ENCODE data around the gene MRPL10.
A peak's percentile ranks its signal among the peaks of the same experiment; 100 is the strongest.

Gene MRPL10

DNA sequence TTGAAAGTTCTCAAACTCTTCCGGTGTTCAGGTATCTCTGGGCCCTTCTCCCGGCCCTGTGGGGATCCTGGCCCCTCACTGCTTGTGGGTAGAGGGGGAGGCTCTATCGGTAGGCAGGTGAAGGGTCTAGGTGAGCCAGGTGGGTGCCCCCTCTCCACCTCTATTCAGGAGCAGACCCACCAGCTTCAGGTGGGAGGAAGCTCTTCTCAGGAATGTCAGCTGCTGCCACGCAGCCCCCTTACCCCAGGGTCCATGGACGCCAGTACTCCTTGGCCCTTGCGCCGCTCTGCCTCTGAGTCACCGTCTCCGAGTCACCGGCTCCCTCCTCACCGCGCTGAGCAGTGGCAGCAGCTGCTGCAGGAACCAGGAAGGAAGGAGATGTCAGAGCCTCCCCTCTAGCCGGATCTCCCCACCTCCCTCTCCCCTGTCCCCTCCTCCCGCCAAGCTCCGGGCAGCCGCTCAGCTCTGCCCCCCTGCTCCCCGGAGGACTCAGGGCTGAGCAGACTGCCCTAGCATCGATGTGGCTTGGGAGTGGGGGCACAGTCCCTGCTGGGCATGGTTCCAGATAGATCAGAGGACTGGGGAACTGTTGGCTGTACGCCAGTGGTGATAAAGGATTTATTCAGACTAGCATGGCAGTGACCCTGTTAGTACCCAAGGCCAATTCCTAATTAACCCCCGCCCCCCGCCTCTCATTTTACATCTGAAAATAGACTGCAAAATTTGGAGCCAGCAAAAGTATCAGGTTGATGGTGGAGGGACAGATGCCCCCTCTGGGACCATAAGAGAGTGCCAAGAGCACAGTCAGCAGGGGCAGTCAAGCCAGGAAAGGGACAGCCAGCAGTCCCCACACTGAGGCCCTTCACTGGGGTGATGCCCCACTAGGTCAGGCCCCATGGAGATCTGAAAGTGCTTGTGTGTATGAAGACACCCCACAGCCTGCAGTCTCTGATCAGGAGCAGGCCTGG lies 9.6 kb downstream of the MRPL10 start, which contains the start of gene OSBPL7:
Gene OSBPL7 (minus strand): TSS at position 371 of the 968 bp plus-strand sequence. CDS start 1,516 bp downstream, outside the sequence.
- Histone ChIP-seq H3K9me3 (ENCODE audit: insufficient read depth, low read length, severe bottlenecking) (no peaks in the 10 kb centered on the region), H3K9ac (ENCODE audit: low read depth, low read length) (peak within 1 kb of the TSS; percentile 79), H3K36me3 (ENCODE audit: insufficient read depth, low read length) (peaks cover 53% of the 10 kb centered on the region), H3K4me2 (ENCODE audit: insufficient read depth, low read length) (peak within 1 kb of the TSS; percentile 99), H2AFZ (ENCODE audit: low read depth, low read length) (peak within 1 kb of the TSS; percentile 84), H3K4me1 (ENCODE audit: insufficient read depth, low read length) (peaks cover 24% of the 10 kb centered on the region), H3K27me3 (ENCODE audit: insufficient read depth, low read length, poor library complexity) (no peaks in the 10 kb centered on the region), H3K27ac (ENCODE audit: low read length) (peak within 1 kb of the TSS; percentile 78), H4K20me1 (ENCODE audit: insufficient read depth, low read length) (no peaks in the 10 kb centered on the region; the same call in 1 of the 2 replicates), H3K79me2 (ENCODE audit: insufficient read depth, low read length) (peaks cover 19% of the 10 kb centered on the region), H3K4me3 (ENCODE audit: low read depth in 1 of 2, low read length in 2 of 2) (peak within 1 kb of the TSS; percentile 85 to 88; a peak in 3 of 4 replicates)
- DNase-seq, result peak; percentile 90
- ATAC-seq (ENCODE audit: insufficient read depth, low read depth), result peak; percentile 99
- TF ChIP-seq, protein P1, sequence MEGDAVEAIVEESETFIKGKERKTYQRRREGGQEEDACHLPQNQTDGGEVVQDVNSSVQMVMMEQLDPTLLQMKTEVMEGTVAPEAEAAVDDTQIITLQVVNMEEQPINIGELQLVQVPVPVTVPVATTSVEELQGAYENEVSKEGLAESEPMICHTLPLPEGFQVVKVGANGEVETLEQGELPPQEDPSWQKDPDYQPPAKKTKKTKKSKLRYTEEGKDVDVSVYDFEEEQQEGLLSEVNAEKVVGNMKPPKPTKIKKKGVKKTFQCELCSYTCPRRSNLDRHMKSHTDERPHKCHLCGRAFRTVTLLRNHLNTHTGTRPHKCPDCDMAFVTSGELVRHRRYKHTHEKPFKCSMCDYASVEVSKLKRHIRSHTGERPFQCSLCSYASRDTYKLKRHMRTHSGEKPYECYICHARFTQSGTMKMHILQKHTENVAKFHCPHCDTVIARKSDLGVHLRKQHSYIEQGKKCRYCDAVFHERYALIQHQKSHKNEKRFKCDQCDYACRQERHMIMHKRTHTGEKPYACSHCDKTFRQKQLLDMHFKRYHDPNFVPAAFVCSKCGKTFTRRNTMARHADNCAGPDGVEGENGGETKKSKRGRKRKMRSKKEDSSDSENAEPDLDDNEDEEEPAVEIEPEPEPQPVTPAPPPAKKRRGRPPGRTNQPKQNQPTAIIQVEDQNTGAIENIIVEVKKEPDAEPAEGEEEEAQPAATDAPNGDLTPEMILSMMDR (IDR thresholded peaks at IDR 0.05; ENCODE audit: borderline replicate concordance, extremely low read depth, low read length, poor library complexity, severe bottlenecking), result peak; percentile 86
- no peak for TF ChIP-seq EZH2 (IDR thresholded peaks at IDR 0.05; ENCODE audit: borderline replicate concordance, low read depth, low read length, severe bottlenecking)

DNA sequence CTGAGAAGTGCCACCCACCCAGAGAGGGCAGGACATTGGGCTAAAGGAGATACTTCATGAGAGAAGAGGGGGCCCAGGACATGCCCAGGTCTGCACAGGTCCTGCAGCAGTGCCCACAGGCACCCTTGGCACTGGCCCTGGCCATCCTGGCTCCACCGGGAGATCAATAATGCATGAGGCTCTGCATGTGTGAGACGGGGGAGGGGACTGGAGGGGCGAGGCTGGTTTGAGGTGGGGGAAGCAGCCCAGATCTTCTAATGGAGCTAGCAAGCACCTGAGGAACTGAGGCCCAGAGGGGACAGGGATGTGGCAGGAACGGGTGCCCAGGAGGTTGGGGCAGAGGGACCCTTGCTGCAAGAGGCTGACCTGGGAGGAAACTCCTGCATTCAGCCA lies 10.3 kb downstream of the MRPL10 start:
- H3K36me3 ChIP-seq (ENCODE audit: insufficient read depth, low read length), result peaks cover 53% of the 10 kb centered on the region
- peak overlapping the region; percentile 99 for H3K4me2 ChIP-seq (ENCODE audit: insufficient read depth, low read length)
- no peaks in the 10 kb centered on the region for H3K27me3 ChIP-seq (ENCODE audit: insufficient read depth, low read length, poor library complexity)
- H3K4me1 ChIP-seq (ENCODE audit: insufficient read depth, low read length), result peaks cover 24% of the 10 kb centered on the region
- peak overlapping the region; percentile 84 for H2AFZ ChIP-seq (ENCODE audit: low read depth, low read length)
- peak overlapping the region; percentile 78 for H3K27ac ChIP-seq (ENCODE audit: low read length)
- DNase-seq (peak; percentile 15), ATAC-seq (ENCODE audit: insufficient read depth, low read depth) (no peak)
- H3K9me3 ChIP-seq (ENCODE audit: insufficient read depth, low read length, severe bottlenecking), result no peaks in the 10 kb centered on the region
- H3K9ac ChIP-seq (ENCODE audit: low read depth, low read length), result peak overlapping the region; percentile 79
- H3K4me3 ChIP-seq (ENCODE audit: low read depth in 1 of 2, low read length in 2 of 2), result peak overlapping the region; percentile 85 to 88; a peak in 3 of 4 replicates
- TF ChIP-seq EZH2 (IDR thresholded peaks at IDR 0.05; ENCODE audit: borderline replicate concordance, low read depth, low read length, severe bottlenecking), result no peak
- TF ChIP-seq, protein P1 (IDR thresholded peaks at IDR 0.05; ENCODE audit: borderline replicate concordance, extremely low read depth, low read length, poor library complexity, severe bottlenecking), result no peak
- H3K79me2 ChIP-seq (ENCODE audit: insufficient read depth, low read length), result peaks cover 19% of the 10 kb centered on the region
- H4K20me1 ChIP-seq (ENCODE audit: insufficient read depth, low read length), result no peaks in the 10 kb centered on the region; the same call in 1 of the 2 replicates

DNA sequence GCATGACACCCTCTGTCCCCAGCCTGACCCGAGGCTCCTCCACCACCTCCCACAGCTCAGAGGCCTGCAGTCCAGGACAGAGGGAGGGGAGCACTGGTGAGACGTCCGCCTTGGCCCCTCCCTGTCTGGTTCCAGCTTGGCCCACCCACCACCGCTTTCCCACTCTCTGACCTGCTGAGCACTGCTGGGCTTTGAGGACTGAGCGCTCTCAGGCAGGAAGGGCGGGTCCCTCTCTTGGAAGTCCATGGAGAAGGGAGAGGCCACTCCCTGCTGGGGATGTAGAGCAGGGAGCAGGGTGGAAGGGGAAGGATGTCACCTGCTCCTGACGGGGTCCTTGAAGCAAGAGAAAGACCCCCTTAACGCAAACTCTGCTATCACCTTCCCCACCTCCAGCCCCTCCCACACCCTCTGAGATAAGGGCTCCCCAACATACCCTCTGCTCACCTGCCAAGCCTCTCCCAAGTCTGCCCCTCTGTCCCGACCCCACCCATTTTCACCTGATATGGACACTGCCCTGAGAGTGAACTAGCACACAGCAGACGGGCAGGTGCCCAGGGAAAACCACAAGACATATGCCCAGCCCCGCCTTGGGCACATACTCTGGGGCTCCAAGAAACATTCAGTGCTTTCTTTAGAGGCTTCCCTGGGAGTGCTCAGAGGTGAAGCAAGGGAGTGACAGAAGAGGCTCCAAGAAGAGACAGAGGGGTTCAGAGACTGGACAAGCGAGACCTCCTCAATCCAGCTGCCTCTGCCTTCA lies 11.1 kb downstream of the MRPL10 start:
- Histone ChIP-seq H3K36me3 (ENCODE audit: insufficient read depth, low read length) (peaks cover 57% of the 10 kb centered on the region), H3K9me3 (ENCODE audit: insufficient read depth, low read length, severe bottlenecking) (no peaks in the 10 kb centered on the region), H4K20me1 (ENCODE audit: insufficient read depth, low read length) (no peaks in the 10 kb centered on the region; the same call in 1 of the 2 replicates), H3K4me3 (ENCODE audit: low read depth in 1 of 2, low read length in 2 of 2) (peak overlapping the region; percentile 85 to 88; a peak in 3 of 4 replicates), H3K79me2 (ENCODE audit: insufficient read depth, low read length) (peaks cover 19% of the 10 kb centered on the region), H3K27me3 (ENCODE audit: insufficient read depth, low read length, poor library complexity) (no peaks in the 10 kb centered on the region), H2AFZ (ENCODE audit: low read depth, low read length) (no peak overlapping the region), H3K4me2 (ENCODE audit: insufficient read depth, low read length) (peak overlapping the region; percentile 99), H3K27ac (ENCODE audit: low read length) (peak overlapping the region; percentile 78), H3K4me1 (ENCODE audit: insufficient read depth, low read length) (peaks cover 24% of the 10 kb centered on the region), H3K9ac (ENCODE audit: low read depth, low read length) (peak overlapping the region; percentile 79)
- TF ChIP-seq EZH2 (IDR thresholded peaks at IDR 0.05; ENCODE audit: borderline replicate concordance, low read depth, low read length, severe bottlenecking), result no peak
- TF ChIP-seq, protein P1 (IDR thresholded peaks at IDR 0.05; ENCODE audit: borderline replicate concordance, extremely low read depth, low read length, poor library complexity, severe bottlenecking), result no peak
- no peak for ATAC-seq (ENCODE audit: insufficient read depth, low read depth)
- no peak for DNase-seq

Measured in DND-41 (cell line).